ENCODE data around the gene HCN4.

Gene HCN4

GRCh38 chr15:73295630-73296286 is 73.0 kb downstream of the HCN4 start:
- H3K4me3 ChIP-seq (ENCODE audit: low read length): no peak overlapping the region
- no peak for TF ChIP-seq ZNF274 (IDR thresholded peaks at IDR 0.05; ENCODE audit: low read depth, low read length)

GRCh38 chr15:73293773-73294172 is 75.0 kb downstream of the HCN4 start:
- no peak overlapping the region for H3K4me3 ChIP-seq (ENCODE audit: low read length)
- no peak for TF ChIP-seq ZNF274 (IDR thresholded peaks at IDR 0.05; ENCODE audit: low read depth, low read length)

GRCh38 chr15:73291441-73291840 is 77.3 kb downstream of the HCN4 start:
- no peak for TF ChIP-seq ZNF274 (IDR thresholded peaks at IDR 0.05; ENCODE audit: low read depth, low read length)
- no peak overlapping the region for H3K4me3 ChIP-seq (ENCODE audit: low read length)

GRCh38 chr15:73287019-73287418 is 81.7 kb downstream of the HCN4 start:
- no peak overlapping the region for H3K4me3 ChIP-seq (ENCODE audit: low read length)
- TF ChIP-seq ZNF274 (IDR thresholded peaks at IDR 0.05; ENCODE audit: low read depth, low read length): no peak

GRCh38 chr15:73286311-73286710 is 82.4 kb downstream of the HCN4 start:
- no peak overlapping the region for H3K4me3 ChIP-seq (ENCODE audit: low read length)
- no peak for TF ChIP-seq ZNF274 (IDR thresholded peaks at IDR 0.05; ENCODE audit: low read depth, low read length)

GRCh38 chr15:73284090-73284716 is 84.6 kb downstream of the HCN4 start:
- no peak for TF ChIP-seq ZNF274 (IDR thresholded peaks at IDR 0.05; ENCODE audit: low read depth, low read length)

GRCh38 chr15:73283366-73283962 is 85.3 kb downstream of the HCN4 start:
- H3K4me3 ChIP-seq (ENCODE audit: low read length): no peak overlapping the region
- no peak for TF ChIP-seq ZNF274 (IDR thresholded peaks at IDR 0.05; ENCODE audit: low read depth, low read length)

More at GRCh38 chr15:73284090-73284716, 84.6 kb downstream of the HCN4 start:
- no peak overlapping the region for H3K4me3 ChIP-seq (ENCODE audit: low read length)

- no peak for TF ChIP-seq ZNF274 (IDR thresholded peaks at IDR 0.05; ENCODE audit: low read depth, low read length)
- H3K4me3 ChIP-seq (ENCODE audit: low read length): no peak overlapping the region
These were observed 86.0 kb downstream of the HCN4 start for GRCh38 chr15:73282567-73283365.

- no peak for TF ChIP-seq ZNF274 (IDR thresholded peaks at IDR 0.05; ENCODE audit: low read depth, low read length)
- H3K4me3 ChIP-seq (ENCODE audit: low read length): no peak overlapping the region
These were observed 92.9 kb downstream of the HCN4 start for GRCh38 chr15:73275862-73276261.

- no peak overlapping the region for H3K4me3 ChIP-seq (ENCODE audit: low read length)
- no peak for TF ChIP-seq ZNF274 (IDR thresholded peaks at IDR 0.05; ENCODE audit: low read depth, low read length)
These were observed 95.4 kb downstream of the HCN4 start for GRCh38 chr15:73273181-73274002.

- H3K4me3 ChIP-seq (ENCODE audit: low read length): no peak overlapping the region
- TF ChIP-seq ZNF274 (IDR thresholded peaks at IDR 0.05; ENCODE audit: low read depth, low read length): no peak
These were observed 98.2 kb downstream of the HCN4 start for GRCh38 chr15:73270366-73271097.
